Activated CD4-positive, alpha-beta T cell treated with anti-CD3 and anti-CD28 coated beads, Interleukin-2, amount 10 ng/mL, durations not matched to agents 24 days and 14 days (primary cell): Measurements from ENCODE around the gene AMIGO3. TPM values are rescaled to one million over a fixed set of nuclear protein-coding genes. Genes with fewer than 3 reads are reported as not detected.
A peak's percentile ranks its signal among the peaks of the same experiment; 100 is the strongest.

Source experiments
- DNase-seq: peaks from one replicate; pipeline ENCODE4 v3.0.0; 2022
- H3K27ac Mint-ChIP-seq: one replicate; pipeline ENCODE4 v1.8.0; 2022; ENCODE audit warnings: mild to moderate bottlenecking, mixed read lengths
- H3K27me3 Mint-ChIP-seq: one replicate; pipeline ENCODE4 v1.8.0; 2022; ENCODE audit warnings: mixed read lengths
- H3K36me3 Mint-ChIP-seq: one replicate; pipeline ENCODE4 v1.8.0; 2022; ENCODE audit warnings: low read depth, mild to moderate bottlenecking, mixed read lengths
- H3K4me1 Mint-ChIP-seq: one replicate; pipeline ENCODE4 v1.8.0; 2021; ENCODE audit warnings: mixed read lengths
- H3K4me3 Mint-ChIP-seq: one replicate; pipeline ENCODE4 v1.8.0; 2022; ENCODE audit warnings: mild to moderate bottlenecking, moderate library complexity, mixed read lengths
- H3K9me3 Mint-ChIP-seq: one replicate; pipeline ENCODE4 v1.8.0; 2021; ENCODE audit warnings: mixed read lengths
- intact Hi-C: fragments of 100-400 bp; cut with micrococcal nuclease; formaldehyde crosslinking; loops from one replicate; pipeline ENCODE4 v1.15.1; 2023
- total RNA-seq: library from RNA; stranded (reverse); gene quantifications from 2 replicates; pipeline ENCODE4 v1.2.3, GENCODE V29; 2022

Gene AMIGO3
- total RNA-seq, 1 donor from 2014 or later: 0.21 TPM

DNA sequence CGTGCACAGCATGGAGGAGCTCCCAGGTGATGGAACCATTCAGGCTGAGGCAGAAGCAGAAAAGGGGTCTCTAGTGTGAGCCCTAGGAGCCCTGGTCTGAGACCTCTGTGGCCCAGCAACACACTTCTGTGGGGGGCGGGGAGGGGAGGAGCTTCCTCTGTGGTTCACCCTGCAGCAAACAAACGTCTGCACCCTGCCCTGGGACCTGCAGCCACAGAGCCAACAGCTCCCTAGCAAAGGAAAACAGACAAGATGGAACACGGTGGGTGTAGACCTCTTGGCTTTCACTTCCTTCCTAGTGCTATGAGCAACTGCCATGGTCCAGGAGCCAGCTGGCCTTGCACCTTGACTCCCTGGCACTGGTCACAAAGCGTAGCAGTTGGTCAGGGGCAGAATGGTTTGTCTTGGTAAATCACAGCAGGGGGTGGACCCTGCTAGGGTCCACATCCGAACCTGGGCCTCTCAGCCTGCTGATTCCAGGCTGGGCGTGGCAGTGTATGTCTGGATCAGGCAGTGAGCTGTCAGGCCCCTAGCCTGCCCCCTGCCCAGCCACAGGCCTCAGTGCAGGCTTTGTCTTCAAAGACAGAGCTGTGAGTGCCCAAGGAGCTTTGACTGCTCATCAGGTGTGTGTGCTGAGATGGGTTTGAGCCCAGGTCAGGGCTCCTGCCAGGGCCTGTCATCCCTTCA, 6.7 kb downstream of the AMIGO3 start:
- H3K9me3 Mint-ChIP-seq: no peaks in the 10 kb centered on the region
- H3K4me1 Mint-ChIP-seq: peaks cover 11% of the 10 kb centered on the region
- no peak overlapping the region for H3K27ac Mint-ChIP-seq
- intact Hi-C loops: no loop called here
- H3K27me3 Mint-ChIP-seq: no peaks in the 10 kb centered on the region
- peaks cover 6% of the 10 kb centered on the region for H3K36me3 Mint-ChIP-seq
- DNase-seq: peak; percentile 69
- H3K4me3 Mint-ChIP-seq: no peak overlapping the region

GRCh38 chr3:49712166-49712565, 7.3 kb downstream of the AMIGO3 start:
- intact Hi-C loops: no loop called here
- DNase-seq: no peak
- H3K27me3 Mint-ChIP-seq: no peaks in the 10 kb centered on the region
- H3K4me1 Mint-ChIP-seq: peaks cover 11% of the 10 kb centered on the region
- H3K27ac Mint-ChIP-seq: no peak overlapping the region
- no peak overlapping the region for H3K4me3 Mint-ChIP-seq
- no peaks in the 10 kb centered on the region for H3K9me3 Mint-ChIP-seq
- H3K36me3 Mint-ChIP-seq: peaks cover 6% of the 10 kb centered on the region

- Mint-ChIP-seq H3K27ac (no peak overlapping the region), H3K27me3 (no peaks in the 10 kb centered on the region), H3K36me3 (peaks cover 11% of the 10 kb centered on the region), H3K4me3 (no peak overlapping the region), H3K4me1 (peaks cover 11% of the 10 kb centered on the region), H3K9me3 (no peaks in the 10 kb centered on the region)
- no peak for DNase-seq
- intact Hi-C loops: no loop called here
Observed at GRCh38 chr3:49711489-49711888, 8.0 kb downstream of the AMIGO3 start.

DNA sequence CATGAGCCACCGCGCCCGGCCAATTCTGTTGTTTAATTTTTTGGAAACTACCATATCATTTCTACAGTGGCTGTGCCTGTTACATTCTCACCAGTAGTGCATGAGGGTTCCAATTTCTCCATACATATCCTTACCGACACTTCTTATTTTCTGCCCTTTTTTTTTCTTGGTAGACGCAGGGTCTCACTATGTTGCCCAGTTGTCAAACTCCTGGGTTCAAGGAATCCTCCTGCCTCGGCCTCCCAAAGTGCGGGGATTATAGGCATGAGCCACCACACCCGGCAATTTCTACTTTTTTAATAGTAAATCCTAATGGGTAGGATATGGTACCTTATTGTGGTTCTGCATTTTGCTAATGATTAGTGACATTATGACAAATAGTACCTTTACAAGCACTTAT, 9.6 kb downstream of the AMIGO3 start:
- H3K36me3 Mint-ChIP-seq: peaks cover 12% of the 10 kb centered on the region
- H3K9me3 Mint-ChIP-seq: no peaks in the 10 kb centered on the region
- peaks cover 11% of the 10 kb centered on the region for H3K4me1 Mint-ChIP-seq
- H3K4me3 Mint-ChIP-seq: no peak overlapping the region
- no peak overlapping the region for H3K27ac Mint-ChIP-seq
- DNase-seq: no peak
- no peaks in the 10 kb centered on the region for H3K27me3 Mint-ChIP-seq
- intact Hi-C loops: no loop called here

- Mint-ChIP-seq H3K4me3 (no peak overlapping the region), H3K27ac (no peak overlapping the region), H3K4me1 (peaks cover 6% of the 10 kb centered on the region), H3K9me3 (no peaks in the 10 kb centered on the region), H3K27me3 (no peaks in the 10 kb centered on the region), H3K36me3 (peaks cover 22% of the 10 kb centered on the region)
- no peak for DNase-seq
- intact Hi-C loops: no loop called here
Observed at GRCh38 chr3:49707113-49707480, 12.4 kb downstream of the AMIGO3 start.

- H3K9me3 Mint-ChIP-seq: no peaks in the 10 kb centered on the region
- DNase-seq: no peak
- H3K36me3 Mint-ChIP-seq: peaks cover 23% of the 10 kb centered on the region
- no peak overlapping the region for H3K4me3 Mint-ChIP-seq
- peaks cover 2% of the 10 kb centered on the region for H3K4me1 Mint-ChIP-seq
- H3K27ac Mint-ChIP-seq: no peak overlapping the region
- intact Hi-C loops: no loop called here
- H3K27me3 Mint-ChIP-seq: no peaks in the 10 kb centered on the region
Observed at GRCh38 chr3:49706456-49707112, 12.9 kb downstream of the AMIGO3 start.

- intact Hi-C loops: no loop called here
Observed at GRCh38 chr3:49705390-49705960, 14.0 kb downstream of the AMIGO3 start.

DNA sequence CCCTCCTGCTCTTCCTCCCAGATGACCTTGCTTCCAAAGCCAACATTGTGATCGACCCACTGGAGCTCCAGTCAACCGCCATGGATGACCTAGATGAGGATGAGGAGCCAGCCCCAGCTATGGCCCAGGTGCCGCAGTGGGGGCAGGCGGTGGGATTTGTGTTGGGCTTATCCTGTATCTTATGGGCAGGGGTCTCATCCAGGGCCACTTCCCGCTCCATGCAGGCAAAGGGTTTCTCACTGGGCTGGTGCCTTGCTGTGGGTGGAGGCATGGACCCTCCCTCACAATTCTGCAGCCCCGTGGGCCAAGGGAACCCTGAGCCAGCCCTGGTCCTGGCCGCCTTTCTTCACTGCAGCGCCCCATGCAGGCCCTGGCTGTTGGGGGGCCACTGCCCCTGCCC, 14.9 kb downstream of the AMIGO3 start:
- intact Hi-C loops: no loop called here
- Mint-ChIP-seq H3K27me3 (no peaks in the 10 kb centered on the region), H3K27ac (no peak overlapping the region), H3K36me3 (peaks cover 25% of the 10 kb centered on the region), H3K9me3 (no peaks in the 10 kb centered on the region), H3K4me1 (peaks cover 2% of the 10 kb centered on the region), H3K4me3 (no peak overlapping the region)
- DNase-seq: no peak

More at GRCh38 chr3:49705390-49705960, 14.0 kb downstream of the AMIGO3 start:
- Mint-ChIP-seq H3K36me3 (peaks cover 23% of the 10 kb centered on the region), H3K27ac (no peak overlapping the region), H3K4me1 (peaks cover 2% of the 10 kb centered on the region), H3K9me3 (no peaks in the 10 kb centered on the region), H3K27me3 (no peaks in the 10 kb centered on the region), H3K4me3 (no peak overlapping the region)
- no peak for DNase-seq

- H3K36me3 Mint-ChIP-seq: peaks cover 25% of the 10 kb centered on the region
- H3K27ac Mint-ChIP-seq: no peak overlapping the region
- H3K27me3 Mint-ChIP-seq: no peaks in the 10 kb centered on the region
- no peaks in the 10 kb centered on the region for H3K9me3 Mint-ChIP-seq
- H3K4me1 Mint-ChIP-seq: peaks cover 2% of the 10 kb centered on the region
- intact Hi-C loops: loop anchor here (1.0 kb wide), 1 partner anchor 135 kb away; no protein-coding TSS in a partner anchor
- no peak overlapping the region for H3K4me3 Mint-ChIP-seq
- DNase-seq: no peak
Observed at GRCh38 chr3:49703956-49704355, 15.5 kb downstream of the AMIGO3 start.

DNA sequence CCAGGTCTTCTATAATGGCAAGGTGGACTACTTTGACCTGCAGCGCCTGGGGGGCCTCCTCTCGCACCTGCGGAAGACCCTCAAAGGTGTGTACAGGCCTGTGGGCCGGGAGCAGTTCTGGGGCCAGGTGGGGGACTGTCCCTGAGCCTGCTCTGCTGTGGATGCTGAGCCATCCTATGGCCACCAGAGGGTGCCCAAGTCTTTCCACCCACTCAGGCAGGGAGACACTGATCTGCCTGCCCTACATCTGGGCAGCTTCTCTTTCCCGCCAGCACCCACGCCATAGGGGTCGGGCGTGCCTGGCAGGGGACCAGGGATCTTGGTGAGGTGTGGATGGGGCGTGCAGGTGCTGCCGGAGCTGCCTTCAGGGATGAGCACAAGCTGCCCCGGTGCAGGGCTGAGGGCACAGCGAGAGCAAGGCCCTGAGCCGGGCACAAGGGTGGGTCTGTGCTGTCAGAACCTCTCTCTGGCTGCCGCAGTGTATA, 16.0 kb downstream of the AMIGO3 start:
- intact Hi-C loops: loop anchor here (1.0 kb wide), 1 partner anchor 136 kb away; no protein-coding TSS in a partner anchor
- Mint-ChIP-seq H3K4me1 (peaks cover 2% of the 10 kb centered on the region), H3K4me3 (no peak overlapping the region), H3K27me3 (no peaks in the 10 kb centered on the region), H3K27ac (no peak overlapping the region), H3K36me3 (peaks cover 25% of the 10 kb centered on the region), H3K9me3 (no peaks in the 10 kb centered on the region)
- DNase-seq: peak; percentile 91

- no peak overlapping the region for H3K4me3 Mint-ChIP-seq
- no peak for DNase-seq
- H3K9me3 Mint-ChIP-seq: no peaks in the 10 kb centered on the region
- peaks cover 25% of the 10 kb centered on the region for H3K36me3 Mint-ChIP-seq
- peaks cover 2% of the 10 kb centered on the region for H3K4me1 Mint-ChIP-seq
- no peaks in the 10 kb centered on the region for H3K27me3 Mint-ChIP-seq
- no peak overlapping the region for H3K27ac Mint-ChIP-seq
- intact Hi-C loops: loop anchor here (1.0 kb wide), 1 partner anchor 137 kb away; no protein-coding TSS in a partner anchor
Observed at GRCh38 chr3:49702672-49703071, 16.8 kb downstream of the AMIGO3 start.

GRCh38 chr3:49701388-49702077, 18.0 kb downstream of the AMIGO3 start:
- DNase-seq: no peak
- Mint-ChIP-seq H3K36me3 (peaks cover 18% of the 10 kb centered on the region), H3K4me3 (no peak overlapping the region), H3K4me1 (peaks cover 2% of the 10 kb centered on the region), H3K27ac (no peak overlapping the region), H3K27me3 (no peaks in the 10 kb centered on the region), H3K9me3 (no peaks in the 10 kb centered on the region)
- intact Hi-C loops: no loop called here

DNA sequence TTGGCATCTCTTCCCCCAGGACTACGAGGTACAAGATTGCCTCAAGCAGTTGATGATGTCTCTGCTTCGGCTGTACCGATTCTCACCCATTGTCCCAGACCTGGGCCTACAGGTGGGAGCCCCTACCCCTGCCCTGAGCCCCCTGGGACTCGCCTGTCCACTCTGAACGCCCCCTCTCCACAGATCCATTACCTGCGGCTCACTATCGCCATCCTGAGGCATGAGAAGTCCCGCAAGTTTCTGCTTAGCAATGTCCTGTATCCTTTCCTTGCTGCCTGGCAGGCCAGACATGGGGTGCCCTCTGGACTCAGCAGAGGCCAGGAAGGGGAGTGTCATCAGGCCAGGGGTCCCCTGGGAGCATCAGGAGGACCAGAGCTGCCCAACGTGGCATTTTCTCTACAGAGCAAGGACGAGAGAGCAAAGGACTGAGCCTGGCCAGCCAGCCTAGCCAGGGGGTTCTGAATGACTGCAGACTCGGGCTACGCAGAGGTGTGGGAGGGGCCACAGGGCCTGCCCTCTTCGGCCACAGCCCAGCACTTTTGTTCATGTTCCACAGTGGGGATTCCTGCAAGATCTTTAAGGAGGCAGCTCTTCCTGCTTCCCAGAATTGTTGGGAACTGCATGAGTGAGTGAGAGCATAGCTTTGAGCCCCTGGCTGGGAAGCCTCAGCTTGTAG, 18.9 kb downstream of the AMIGO3 start:
- Mint-ChIP-seq H3K4me1 (peaks cover 2% of the 10 kb centered on the region), H3K27ac (no peak overlapping the region), H3K36me3 (peaks cover 15% of the 10 kb centered on the region), H3K4me3 (no peak overlapping the region), H3K9me3 (no peaks in the 10 kb centered on the region), H3K27me3 (no peaks in the 10 kb centered on the region)
- no peak for DNase-seq
- intact Hi-C loops: no loop called here
